SK-N-MC (cell line): ENCODE measurements around the gene BCL2L1.

Experiments
- EZH2 ChIP-seq: fragments of 200-600 bp; sonication (generic); IDR thresholded peaks from one replicate; pipeline ENCODE4 v1.6.1; 2017; ENCODE audit warnings: antibody characterized with exemption
- FOXP2 ChIP-seq: optimal IDR thresholded peaks from 2 replicates; pipeline ENCODE3; 2011; ENCODE audit warnings: mild to moderate bottlenecking, moderate library complexity; ENCODE audit not compliant: insufficient read depth; ENCODE audit errors: extremely low read length, control extremely low read depth
- POLR2AphosphoS5 ChIP-seq: IDR thresholded peaks from 2 replicates; pipeline ENCODE4 v1.6.1; 2012; ENCODE audit warnings: mild to moderate bottlenecking, low read depth, low read length, borderline replicate concordance

DNA sequence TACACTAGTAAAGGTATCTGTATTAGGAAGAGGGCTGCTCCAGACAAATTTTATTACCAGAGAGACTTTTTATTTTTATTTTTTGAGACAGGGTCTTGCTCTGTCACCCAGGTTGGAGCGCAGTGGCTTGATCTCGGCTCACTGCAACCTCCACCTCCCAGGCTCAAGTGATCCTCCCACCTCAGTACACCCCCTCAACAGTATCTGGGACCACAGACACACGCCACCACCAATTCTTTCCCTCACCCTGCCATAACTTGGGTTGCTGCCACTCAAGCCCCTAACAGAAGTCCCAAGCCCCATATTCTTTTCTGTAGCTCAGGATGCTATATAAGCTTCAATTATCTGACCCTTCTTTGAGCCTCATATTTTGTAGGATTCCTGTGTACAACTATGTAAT lies 6.9 kb downstream of the BCL2L1 start:
- TF ChIP-seq POLR2AphosphoS5 (no peak), EZH2 (no peak), FOXP2 (no peak)
